ENCODE measurements around the gene NPAS3. TPM values are rescaled to one million over a fixed set of nuclear protein-coding genes. Genes with fewer than 3 reads are reported as not detected.

The NPAS3 gene
- total RNA-seq, 1 donor from 2014 or later = 2.4 TPM

GRCh38 chr14:33754261-33754660 is 815.6 kb downstream of the NPAS3 start:
- Mint-ChIP-seq H3K27ac (ENCODE audit: unreplicated experiment) (no peak overlapping the region), H3K36me3 (ENCODE audit: unreplicated experiment) (no peaks in the 10 kb centered on the region), H3K4me1 (ENCODE audit: unreplicated experiment) (peaks cover 5% of the 10 kb centered on the region), H3K4me3 (ENCODE audit: unreplicated experiment) (no peak overlapping the region), H3K27me3 (ENCODE audit: unreplicated experiment) (no peaks in the 10 kb centered on the region), H3K9me3 (ENCODE audit: unreplicated experiment) (no peaks in the 10 kb centered on the region)
- no peak for TF ChIP-seq CTCF (IDR thresholded peaks at IDR 0.05)
- DNase-seq (ENCODE audit: extremely low spot score, unreplicated experiment) = no peak

DNA sequence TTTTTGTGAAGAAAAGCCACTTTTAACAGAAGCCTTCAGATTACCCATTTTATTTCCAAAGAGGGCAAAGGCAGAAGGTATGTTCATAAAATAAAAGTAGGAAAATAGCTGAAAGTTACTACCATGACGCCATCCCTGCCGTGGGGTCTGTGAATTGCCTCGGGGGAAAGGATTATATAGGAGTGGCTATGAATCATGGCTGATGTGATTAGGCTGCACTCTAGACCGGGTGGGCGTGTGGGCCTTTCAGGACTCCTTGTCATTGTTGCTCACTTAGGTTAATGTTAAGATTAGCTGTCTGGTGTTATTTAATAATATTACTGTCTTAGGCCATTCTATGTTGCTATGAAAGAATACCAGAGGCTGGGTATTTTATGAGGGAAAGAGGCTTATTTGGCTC is 816.7 kb downstream of the NPAS3 start:
- H3K27me3 Mint-ChIP-seq (ENCODE audit: unreplicated experiment) = no peaks in the 10 kb centered on the region
- peaks cover 5% of the 10 kb centered on the region for H3K4me1 Mint-ChIP-seq (ENCODE audit: unreplicated experiment)
- no peak for TF ChIP-seq CTCF (IDR thresholded peaks at IDR 0.05)
- H3K9me3 Mint-ChIP-seq (ENCODE audit: unreplicated experiment) = no peaks in the 10 kb centered on the region
- H3K27ac Mint-ChIP-seq (ENCODE audit: unreplicated experiment) = no peak overlapping the region
- no peaks in the 10 kb centered on the region for H3K36me3 Mint-ChIP-seq (ENCODE audit: unreplicated experiment)
- DNase-seq (ENCODE audit: extremely low spot score, unreplicated experiment) = no peak
- H3K4me3 Mint-ChIP-seq (ENCODE audit: unreplicated experiment) = no peak overlapping the region

DNA sequence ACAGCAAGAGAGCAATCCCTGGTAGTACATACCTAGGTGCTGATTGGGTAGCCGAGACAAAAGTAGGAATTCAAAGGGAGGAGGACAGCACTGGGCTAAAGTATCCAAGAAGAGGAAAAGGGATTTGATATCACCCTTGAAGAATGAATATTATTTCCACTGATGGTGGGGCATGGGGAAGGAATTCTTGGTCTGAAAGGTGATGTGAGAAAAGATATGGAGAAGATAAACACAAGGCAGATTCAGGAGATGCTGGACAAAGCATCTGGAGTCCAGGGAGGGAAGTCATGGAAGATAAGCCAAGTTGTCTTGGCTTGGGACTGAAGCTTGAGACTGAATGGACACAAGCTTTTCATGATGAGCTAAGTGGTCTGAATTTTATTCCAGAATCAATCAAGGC is 818.2 kb downstream of the NPAS3 start:
- DNase-seq (ENCODE audit: extremely low spot score, unreplicated experiment) = no peak
- no peaks in the 10 kb centered on the region for H3K9me3 Mint-ChIP-seq (ENCODE audit: unreplicated experiment)
- H3K27ac Mint-ChIP-seq (ENCODE audit: unreplicated experiment) = no peak overlapping the region
- no peaks in the 10 kb centered on the region for H3K36me3 Mint-ChIP-seq (ENCODE audit: unreplicated experiment)
- no peak for TF ChIP-seq CTCF (IDR thresholded peaks at IDR 0.05)
- H3K4me1 Mint-ChIP-seq (ENCODE audit: unreplicated experiment) = peaks cover 5% of the 10 kb centered on the region
- H3K4me3 Mint-ChIP-seq (ENCODE audit: unreplicated experiment) = no peak overlapping the region
- no peaks in the 10 kb centered on the region for H3K27me3 Mint-ChIP-seq (ENCODE audit: unreplicated experiment)

DNA sequence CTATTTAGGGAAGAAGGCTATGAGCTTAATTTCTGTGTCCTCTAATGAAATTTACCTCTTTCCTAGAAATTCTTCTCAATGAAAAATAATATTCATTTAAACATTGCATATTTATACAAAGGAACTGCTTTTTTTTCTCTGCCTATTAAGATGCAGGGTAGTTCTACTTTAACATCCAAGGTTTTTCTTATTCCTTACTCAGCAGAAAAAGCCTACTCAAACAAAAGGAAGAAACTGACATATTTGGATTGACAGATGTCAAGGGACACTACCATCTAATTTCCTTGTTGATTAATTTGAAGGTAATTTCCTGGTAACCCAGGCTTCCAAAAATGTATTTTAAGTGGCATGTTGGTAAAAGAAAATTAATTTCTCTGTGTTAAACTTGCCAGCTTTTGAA is 819.9 kb downstream of the NPAS3 start:
- H3K9me3 Mint-ChIP-seq (ENCODE audit: unreplicated experiment) = no peaks in the 10 kb centered on the region
- no peak overlapping the region for H3K4me3 Mint-ChIP-seq (ENCODE audit: unreplicated experiment)
- no peaks in the 10 kb centered on the region for H3K27me3 Mint-ChIP-seq (ENCODE audit: unreplicated experiment)
- DNase-seq (ENCODE audit: extremely low spot score, unreplicated experiment) = no peak
- TF ChIP-seq CTCF (IDR thresholded peaks at IDR 0.05) = no peak
- H3K36me3 Mint-ChIP-seq (ENCODE audit: unreplicated experiment) = no peaks in the 10 kb centered on the region
- peaks cover 15% of the 10 kb centered on the region for H3K4me1 Mint-ChIP-seq (ENCODE audit: unreplicated experiment)
- H3K27ac Mint-ChIP-seq (ENCODE audit: unreplicated experiment) = no peak overlapping the region

- H3K4me3 Mint-ChIP-seq (ENCODE audit: unreplicated experiment) = no peak overlapping the region
- no peak for TF ChIP-seq CTCF (IDR thresholded peaks at IDR 0.05)
- H3K27ac Mint-ChIP-seq (ENCODE audit: unreplicated experiment) = no peak overlapping the region
- no peak for DNase-seq (ENCODE audit: extremely low spot score, unreplicated experiment)
- no peaks in the 10 kb centered on the region for H3K9me3 Mint-ChIP-seq (ENCODE audit: unreplicated experiment)
- H3K27me3 Mint-ChIP-seq (ENCODE audit: unreplicated experiment) = no peaks in the 10 kb centered on the region
- peaks cover 25% of the 10 kb centered on the region for H3K4me1 Mint-ChIP-seq (ENCODE audit: unreplicated experiment)
- H3K36me3 Mint-ChIP-seq (ENCODE audit: unreplicated experiment) = no peaks in the 10 kb centered on the region
These were observed 823.6 kb downstream of the NPAS3 start for GRCh38 chr14:33762161-33762851.
